GM12878 (cell line): ENCODE data around the gene SALL3. TPM values are rescaled to one million over a fixed set of nuclear protein-coding genes. Genes with fewer than 3 reads are reported as not detected.

Experiments
- ATAC-seq: fragments of 200-7000 bp; cut with Tn5 transposase; 3 replicates; pipeline ENCODE4 v1.9.1; 2020; ENCODE audit warnings: mild to moderate bottlenecking, moderate library complexity
- BruUV-seq: library from RNA; stranded (reverse); fragments of 400-500 nt; replicated peaks from 2 replicates; lab custom pipeline; 2021; lab: Mats Ljungman, UMichigan
- CTCF ChIA-PET: fragments of 300-600 bp; sonication (Branson Sonifier 250); formaldehyde crosslinking; extraction: SDS; loops from one replicate; lab custom pipeline; 2021; ENCODE audit warnings: inconsistent platforms; lab: Yijun Ruan, JAX
- POLR2A ChIA-PET: fragments of 350-600 bp; formaldehyde crosslinking; extraction: SDS; loops from one replicate; lab custom pipeline; 2021; ENCODE audit warnings: inconsistent platforms; lab: Charles Lee
- RAD21 ChIA-PET: fragments of 300-600 bp; sonication (Branson Sonifier 250); formaldehyde crosslinking; loops from one replicate; lab custom pipeline; 2023; ENCODE audit warnings: antibody characterized with exemption; ENCODE audit not compliant: unreplicated experiment; lab: Charles Lee
- SMC1A ChIA-PET: fragments of 300-600 bp; sonication (Branson Sonifier 250); formaldehyde crosslinking; loops from one replicate; lab custom pipeline; 2023; ENCODE audit not compliant: unreplicated experiment, uncharacterized antibody; lab: Charles Lee
- DNase-seq: peaks from one replicate; pipeline ENCODE4 v3.0.0-alpha.2; 2011; ENCODE audit warnings: low read depth, low spot score
- FAIRE-seq: peaks from 3 replicates; lab custom pipeline; 2011; peaks lifted over from hg19 to GRCh38; lab: Jason Lieb, UNC
- H2AFZ ChIP-seq: 2 replicates; pipeline ENCODE4 v1.6.0; 2011; ENCODE audit warnings: low read depth, low read length, control low read depth; ENCODE audit not compliant: control insufficient read depth
- H3K27ac ChIP-seq: 2 replicates; pipeline ENCODE4 v1.5.1; 2011; ENCODE audit warnings: control low read depth; ENCODE audit not compliant: control insufficient read depth, insufficient read depth
- H3K27me3 ChIP-seq, 2 experiments: replicated peaks in 1 of 2; 2 replicates each; pipeline versions ENCODE4 v1.6.0 to v1.6.1; 2011; ENCODE audit warnings: low read length in 1 of 2; ENCODE audit not compliant: control insufficient read depth in 2 of 2, insufficient read depth in 2 of 2
- H3K36me3 ChIP-seq, 2 experiments: 2 replicates each; pipeline ENCODE4 v1.5.1; 2011; ENCODE audit warnings: low read length in 1 of 2; ENCODE audit not compliant: control insufficient read depth in 2 of 2, insufficient read depth in 2 of 2
- H3K4me1 ChIP-seq: 2 replicates; pipeline ENCODE4 v1.6.1; 2011; ENCODE audit warnings: mild to moderate bottlenecking, low read length, moderate library complexity, mixed read lengths; ENCODE audit not compliant: control insufficient read depth, insufficient read depth
- H3K4me2 ChIP-seq: 2 replicates; pipeline ENCODE4 v1.6.0; 2011; ENCODE audit warnings: control low read depth; ENCODE audit not compliant: control insufficient read depth, insufficient read depth
- H3K4me3 ChIP-seq: fragments of 200-600 bp; sonication (generic); 2 replicates; pipeline ENCODE4 v1.5.1; 2016
- H3K79me2 ChIP-seq: 2 replicates; pipeline ENCODE4 v1.6.0; 2011; ENCODE audit warnings: low read length; ENCODE audit not compliant: control insufficient read depth, insufficient read depth
- H3K9ac ChIP-seq: 2 replicates; pipeline ENCODE4 v1.8.0; 2011; ENCODE audit warnings: low read length, control low read depth, mixed read lengths; ENCODE audit not compliant: control insufficient read depth, insufficient read depth
- H3K9me3 ChIP-seq: replicated peaks from 3 replicates; pipeline ENCODE4 v1.5.1; 2011; ENCODE audit warnings: mild to moderate bottlenecking, low read length; ENCODE audit not compliant: control insufficient read depth, insufficient read depth
- H4K20me1 ChIP-seq: 2 replicates; pipeline ENCODE4 v1.6.0; 2011; ENCODE audit not compliant: control insufficient read depth, insufficient read depth
- DPF2 ChIP-seq: fragments of 450-650 bp; IDR thresholded peaks from 2 replicates; pipeline ENCODE4 v1.6.1; 2017; ENCODE audit warnings: mild to moderate bottlenecking
- EGR1 ChIP-seq, 2 experiments: IDR thresholded peaks; 1 replicate in 1 of 2; 2 replicates in 1 of 2; pipeline ENCODE4 v1.6.1; 2011 to 2012; ENCODE audit warnings: low read depth in 2 of 2, low read length in 2 of 2, borderline replicate concordance in 1 of 2, mild to moderate bottlenecking in 1 of 2, moderate library complexity in 1 of 2
- FOXK2 ChIP-seq: fragments of 450-650 bp; IDR thresholded peaks from 2 replicates; pipeline ENCODE4 v1.6.1; 2017; ENCODE audit warnings: mild to moderate bottlenecking, moderate library complexity
- HDAC6 ChIP-seq: fragments of 200-600 bp; sonication (generic); IDR thresholded peaks from one replicate; pipeline ENCODE4 v1.8.0; 2017; ENCODE audit warnings: antibody characterized with exemption; ENCODE audit not compliant: unreplicated experiment
- KDM1A ChIP-seq: fragments of 200-600 bp; sonication (generic); IDR thresholded peaks from 2 replicates; pipeline ENCODE4 v1.6.1; 2016; ENCODE audit warnings: borderline replicate concordance
- LARP7 ChIP-seq: fragments of 450-650 bp; IDR thresholded peaks from 2 replicates; pipeline ENCODE4 v1.6.1; 2017; ENCODE audit warnings: mild to moderate bottlenecking
- MEF2A ChIP-seq: IDR thresholded peaks from 2 replicates; pipeline ENCODE4 v1.6.1; 2011; ENCODE audit warnings: low read depth, mild to moderate bottlenecking, low read length, moderate library complexity; ENCODE audit not compliant: insufficient read depth
- MTA3 ChIP-seq: IDR thresholded peaks from 2 replicates; pipeline ENCODE4 v1.6.1; 2012; ENCODE audit warnings: low read length, inconsistent platforms, borderline replicate concordance
- MXI1 ChIP-seq: fragments of 150-350 bp; IDR thresholded peaks from 2 replicates; pipeline ENCODE4 v1.6.1; 2011; ENCODE audit warnings: low read depth, mild to moderate bottlenecking, inconsistent platforms, low read length, improper control_type of control experiment
- NFYB ChIP-seq: IDR thresholded peaks from 2 replicates; pipeline ENCODE4 v1.6.1; 2011; ENCODE audit warnings: low read depth, mild to moderate bottlenecking, low read length, improper control_type of control experiment, moderate library complexity; ENCODE audit not compliant: insufficient read depth
- PAX8 ChIP-seq: fragments of 450-650 bp; IDR thresholded peaks from 2 replicates; pipeline ENCODE4 v1.6.1; 2017; ENCODE audit warnings: mild to moderate bottlenecking, moderate library complexity
- POLR2AphosphoS5 ChIP-seq: IDR thresholded peaks from 2 replicates; pipeline ENCODE4 v1.6.1; 2011; ENCODE audit warnings: mild to moderate bottlenecking, low read length, inconsistent platforms
- RFX5 ChIP-seq: IDR thresholded peaks from 2 replicates; pipeline ENCODE4 v1.6.1; 2011; ENCODE audit warnings: low read depth, low read length, improper control_type of control experiment
- SIX5 ChIP-seq: IDR thresholded peaks from 2 replicates; pipeline ENCODE4 v1.6.1; 2011; ENCODE audit warnings: mild to moderate bottlenecking, low read depth, low read length, moderate library complexity; ENCODE audit not compliant: severe bottlenecking
- SMARCA5 ChIP-seq: fragments of 450-650 bp; IDR thresholded peaks from 2 replicates; pipeline ENCODE4 v1.6.1; 2017; ENCODE audit warnings: mild to moderate bottlenecking
- SRF ChIP-seq, 2 experiments: IDR thresholded peaks; 2 replicates each; pipeline ENCODE4 v1.6.1; 2011; ENCODE audit warnings: low read depth in 2 of 2, low read length in 2 of 2, mild to moderate bottlenecking in 1 of 2, moderate library complexity in 1 of 2
- YBX1 ChIP-seq: fragments of 450-650 bp; IDR thresholded peaks from 2 replicates; pipeline ENCODE4 v1.6.1; 2016; ENCODE audit warnings: antibody characterized with exemption
- ZBED1 ChIP-seq: IDR thresholded peaks from 2 replicates; pipeline ENCODE4 v1.6.1; 2016; ENCODE audit warnings: borderline replicate concordance
- WGBS: methylation state at CpG from one replicate; pipeline ENCODE4 v1.1.6; 2016; ENCODE audit warnings: low lambda C conversion rate; ENCODE audit not compliant: insufficient replicate concordance, insufficient coverage; ENCODE audit errors: missing lambda C conversion rate; 5-methylcytosine and 5-hydroxymethylcytosine counted together
- in situ Hi-C: fragments of 300-500 bp; cut with MboI; formaldehyde crosslinking; loops from 9 replicates; pipeline ENCODE4 v1.14.3; 2018; ENCODE audit warnings: mixed read lengths
- intact Hi-C: fragments of 100-400 bp; cut with micrococcal nuclease; formaldehyde crosslinking; loops from one replicate; pipeline ENCODE4 v1.14.2; 2022; ENCODE audit not compliant: unreplicated experiment
- polyA plus RNA-seq, 11 experiments: library from polyadenylated mRNA; depleted of rRNA in 4 of 11; unstranded in 6 of 11; stranded (reverse) in 5 of 11; fragments of >200 nt; fragmentation: Nextera tagmentation in 4 of 11; fragmentation: Illumina TruSeq in 1 of 11; extraction: Ambion mirVana in 4 of 11; extraction: Trizol in 1 of 11; gene quantifications; 1 replicate in 1 of 11; 2 replicates in 10 of 11; pipeline versions ENCODE4 v1.2.1 to v1.2.3, GENCODE V29; 2011 to 2016; ENCODE audit warnings: inconsistent platforms in 2 of 11, missing spikeins in 2 of 11, low read depth in 1 of 11
- total RNA-seq, 4 experiments: library from RNA; depleted of rRNA in 3 of 4; stranded (reverse); fragments of >200 nt in 3 of 4; fragmentation: Illumina TruSeq in 1 of 4; extraction: Trizol in 1 of 4; gene quantifications; 2 replicates each; pipeline versions ENCODE4 v1.2.1 to v1.2.3, GENCODE V29; 2013 to 2021
- TF ChIP-seq, protein P1 (sequence below): IDR thresholded peaks from 2 replicates; pipeline ENCODE4 v1.6.1; 2012; ENCODE audit warnings: low read depth, low read length, improper control_type of control experiment

Gene SALL3
- total and polyA plus RNA-seq, 10 of the 15 experiments (the other 5 are each of a cell fraction or from before 2014, with no cell fraction given) = 0.01 to 0.10 (median 0.07) TPM; not detected in 7

DNA sequence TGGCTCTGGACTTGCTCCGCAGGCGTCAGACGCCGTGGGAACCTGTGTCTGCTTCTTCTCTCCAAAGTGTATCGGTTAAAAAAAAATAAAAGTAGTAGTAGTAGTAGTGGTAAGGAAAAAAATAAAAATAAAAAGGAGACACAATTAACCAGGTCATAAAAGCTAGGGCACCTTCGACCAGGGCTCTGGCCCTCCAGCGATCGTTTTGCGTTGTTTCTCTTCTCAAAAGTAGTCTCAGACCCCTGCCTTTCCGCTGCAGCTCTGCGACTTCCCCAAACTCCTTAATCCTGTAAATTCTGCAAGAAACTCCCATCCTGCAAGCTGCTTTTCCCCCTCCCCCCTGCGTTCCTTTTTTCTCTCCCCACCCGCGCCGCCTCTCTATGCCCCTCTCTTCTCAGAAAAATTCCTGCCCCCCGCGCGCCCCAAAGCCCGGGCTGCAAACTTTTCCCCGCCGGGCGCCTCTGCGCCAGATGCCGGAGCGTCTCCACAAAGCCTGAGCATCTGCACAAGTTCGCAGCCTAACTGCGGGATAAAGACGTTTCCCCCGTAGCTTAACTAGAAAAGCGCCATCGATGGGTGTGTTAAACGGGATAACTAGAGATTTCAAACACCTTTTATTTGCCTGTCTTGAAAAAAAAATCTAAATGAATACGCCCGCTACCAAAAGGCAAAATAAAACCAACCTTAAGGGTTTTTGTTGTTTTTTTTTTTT lies 1.8 kb upstream of the SALL3 start:
- H3K9ac ChIP-seq = no peak overlapping the region
- FAIRE-seq (no peak), ATAC-seq (no peak), DNase-seq (no peak)
- no peaks in the 10 kb centered on the region; the same call in 2 of the 3 replicates for H3K9me3 ChIP-seq
- H3K4me1 ChIP-seq = no peaks in the 10 kb centered on the region
- intact Hi-C loops = no loop called here
- ChIA-PET POLR2A (no interaction called here), SMC1A (no interaction called here), CTCF (no interaction called here), RAD21 (no interaction called here)
- H3K27me3 ChIP-seq = no peaks in the 10 kb centered on the region; a peak in 1 of 4 replicates
- no peak overlapping the region for H3K27ac ChIP-seq
- 63% methylated on average over 26 of the region's 34 CpGs for WGBS
- no peaks in the 10 kb centered on the region for H4K20me1 ChIP-seq
- in situ Hi-C loops = no loop called here
- H3K4me2 ChIP-seq = no peak overlapping the region
- no TSS peak for BruUV-seq
- TF ChIP-seq HDAC6 (no peak), LARP7 (no peak), POLR2AphosphoS5 (no peak), YBX1 (no peak), FOXK2 (no peak), RFX5 (no peak), DPF2 (no peak), ZBED1 (no peak)
- H3K36me3 ChIP-seq = no peaks in the 10 kb centered on the region
- H2AFZ ChIP-seq = no peak overlapping the region
- H3K4me3 ChIP-seq = no peak overlapping the region
- H3K79me2 ChIP-seq = no peaks in the 10 kb centered on the region

DNA sequence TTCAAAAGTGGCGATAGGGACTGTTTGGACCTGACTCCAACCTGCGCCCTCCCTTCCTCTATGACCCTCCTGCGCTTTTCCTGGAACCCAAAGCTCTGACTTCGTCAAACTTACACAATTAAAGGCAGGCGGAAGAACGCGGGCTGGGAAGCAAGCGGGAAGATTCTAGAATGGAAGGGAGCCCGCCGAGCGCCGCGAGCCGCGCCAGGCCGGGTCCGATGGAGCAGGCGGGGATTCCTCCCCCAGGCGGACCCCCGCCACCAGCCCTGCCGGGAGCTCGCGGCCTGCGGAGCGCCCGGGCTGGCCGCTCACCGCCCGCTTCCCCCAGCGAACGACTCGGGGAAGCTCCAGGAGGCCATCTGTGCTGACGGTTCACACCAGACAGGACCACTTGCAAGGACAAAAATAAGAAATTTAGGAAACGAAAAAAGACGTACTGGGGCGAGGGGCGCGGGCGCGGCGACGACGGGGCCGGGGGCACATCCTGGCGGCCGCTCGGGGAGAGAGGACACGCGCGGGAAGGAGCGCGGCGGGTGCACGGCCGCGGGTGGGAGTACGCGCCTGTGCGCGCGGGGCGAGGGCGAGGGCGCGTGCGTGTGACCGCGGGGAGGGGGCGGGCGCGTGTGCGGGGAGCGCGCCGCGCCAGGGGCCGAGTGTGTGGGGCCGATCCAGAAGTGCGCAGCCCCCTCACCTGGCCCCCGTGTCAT lies 1.1 kb upstream of the SALL3 start:
- Histone ChIP-seq H3K4me3 (no peak overlapping the region), H3K36me3 (no peaks in the 10 kb centered on the region), H3K27me3 (no peaks in the 10 kb centered on the region; a peak in 1 of 4 replicates), H2AFZ (no peak overlapping the region), H3K4me1 (no peaks in the 10 kb centered on the region), H4K20me1 (no peaks in the 10 kb centered on the region), H3K4me2 (no peak overlapping the region), H3K27ac (no peak overlapping the region), H3K9me3 (no peaks in the 10 kb centered on the region; the same call in 2 of the 3 replicates), H3K79me2 (no peaks in the 10 kb centered on the region), H3K9ac (no peak overlapping the region)
- ChIA-PET POLR2A (no interaction called here), CTCF (no interaction called here), RAD21 (no interaction called here), SMC1A (no interaction called here)
- WGBS = 64% methylated on average over 24 of the region's 80 CpGs
- no peak for FAIRE-seq
- no peak for ATAC-seq
- intact Hi-C loops (no loop called here), in situ Hi-C loops (no loop called here)
- no peak for DNase-seq
- no TSS peak for BruUV-seq
- no peak for TF ChIP-seq SIX5
- no peak for TF ChIP-seq SMARCA5
- TF ChIP-seq EGR1 (IDR thresholded peaks at IDR 0.05; ENCODE audit: borderline replicate concordance in 1 of 2, low read depth in 2 of 2, low read length in 2 of 2) = no peak
- TF ChIP-seq, protein P1, sequence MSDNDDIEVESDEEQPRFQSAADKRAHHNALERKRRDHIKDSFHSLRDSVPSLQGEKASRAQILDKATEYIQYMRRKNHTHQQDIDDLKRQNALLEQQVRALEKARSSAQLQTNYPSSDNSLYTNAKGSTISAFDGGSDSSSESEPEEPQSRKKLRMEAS = no peak
- TF ChIP-seq PAX8 = no peak
- no peak for TF ChIP-seq MTA3
- no peak for TF ChIP-seq MXI1
- TF ChIP-seq ZBED1 = no peak
- TF ChIP-seq MEF2A = no peak
- no peak for TF ChIP-seq SRF (IDR thresholded peaks at IDR 0.05; ENCODE audit: low read depth in 2 of 2, low read length in 2 of 2)
- no peak for TF ChIP-seq NFYB
- no peak for TF ChIP-seq DPF2
- TF ChIP-seq KDM1A = no peak
